CD4-positive, alpha-beta T cell treated with Interleukin-6 for 4 hours (primary cell): ENCODE data around the gene PTPRN2.

ENCODE experiments used
- DNase-seq: peaks from one replicate; pipeline ENCODE4 v3.0.0-alpha.2; 2020; ENCODE audit warnings: mixed read lengths

PTPRN2 gene

DNA sequence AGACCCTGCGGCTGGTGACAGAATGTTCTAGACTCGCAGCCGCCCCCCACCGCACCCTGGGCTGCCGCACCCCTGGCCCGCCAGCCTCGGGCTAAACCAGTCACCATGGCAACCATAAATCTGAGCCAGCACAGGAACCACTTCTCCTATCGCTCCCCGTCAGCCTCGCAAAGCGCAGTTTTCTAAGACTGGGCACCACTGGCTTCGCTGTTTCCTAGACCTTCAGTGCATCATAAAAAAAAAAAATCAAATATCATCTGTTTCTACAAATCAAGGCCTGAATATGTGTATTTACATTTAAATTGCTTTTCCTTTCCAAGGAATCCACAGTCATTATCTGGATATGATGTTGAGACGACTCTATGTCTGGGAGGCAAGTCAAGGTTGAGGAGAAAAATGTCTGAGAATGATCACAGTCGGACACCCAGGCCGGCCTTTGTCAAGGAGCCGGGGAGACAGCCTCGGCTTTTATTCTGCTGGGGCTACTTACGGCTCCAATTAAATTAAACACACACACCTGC lies 99.9 kb downstream of the PTPRN2 start:
- DNase-seq = no peak

DNA sequence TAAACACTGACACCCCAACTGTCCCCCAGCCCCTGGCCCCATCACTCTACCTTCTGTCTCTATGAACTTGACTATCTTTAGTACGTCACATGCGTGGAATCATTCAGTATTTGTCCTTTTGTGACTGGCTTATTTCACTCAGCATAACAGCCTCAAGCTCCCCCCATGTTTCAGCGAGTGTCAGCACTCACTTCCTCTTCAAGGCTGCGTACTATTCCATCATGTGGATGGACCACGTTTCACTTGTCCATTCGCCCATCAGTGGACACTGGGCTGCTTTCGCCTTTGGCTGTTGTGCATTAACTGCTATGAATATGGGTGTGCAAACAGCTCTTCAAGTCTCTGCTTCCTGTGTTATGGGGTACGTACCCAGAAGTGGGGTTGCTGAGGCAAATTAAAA lies 100.7 kb downstream of the PTPRN2 start:
- DNase-seq = no peak

DNA sequence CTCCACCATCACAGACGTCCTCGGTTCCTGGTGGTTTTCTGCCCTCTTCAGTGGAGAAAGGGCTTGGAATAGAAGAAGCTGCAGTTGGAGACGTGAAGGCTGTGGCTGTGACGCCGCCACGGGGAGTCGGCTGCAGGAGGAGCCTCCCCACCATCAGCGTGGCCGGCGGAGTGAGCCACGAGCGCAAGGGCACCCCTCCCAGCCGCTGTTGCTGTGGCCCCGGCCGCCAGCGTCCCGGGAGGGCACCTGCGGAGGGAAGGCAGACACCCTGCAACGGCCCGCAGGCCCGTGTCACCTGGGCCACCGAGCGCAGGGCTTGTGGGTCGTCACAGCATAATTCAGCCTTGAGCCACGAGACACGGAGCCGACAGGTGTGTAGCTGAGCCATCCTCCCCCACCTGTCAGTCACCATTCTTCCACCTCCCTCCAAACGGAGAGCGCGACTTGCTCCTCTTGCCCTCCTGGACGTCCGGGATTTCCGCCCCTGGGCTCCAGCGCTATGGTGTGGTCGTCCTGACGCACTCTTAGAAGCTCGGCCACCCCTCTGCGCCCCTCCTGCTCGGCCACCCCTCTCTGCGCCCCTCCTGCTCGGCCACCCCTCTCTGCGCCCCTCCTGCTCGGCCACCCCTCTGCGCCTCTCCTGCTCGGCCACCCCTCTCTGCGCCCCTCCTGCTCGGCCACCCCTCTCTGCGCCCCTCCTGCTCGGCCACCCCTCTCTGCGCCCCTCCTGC lies 102.7 kb downstream of the PTPRN2 start:
- DNase-seq = no peak

DNA sequence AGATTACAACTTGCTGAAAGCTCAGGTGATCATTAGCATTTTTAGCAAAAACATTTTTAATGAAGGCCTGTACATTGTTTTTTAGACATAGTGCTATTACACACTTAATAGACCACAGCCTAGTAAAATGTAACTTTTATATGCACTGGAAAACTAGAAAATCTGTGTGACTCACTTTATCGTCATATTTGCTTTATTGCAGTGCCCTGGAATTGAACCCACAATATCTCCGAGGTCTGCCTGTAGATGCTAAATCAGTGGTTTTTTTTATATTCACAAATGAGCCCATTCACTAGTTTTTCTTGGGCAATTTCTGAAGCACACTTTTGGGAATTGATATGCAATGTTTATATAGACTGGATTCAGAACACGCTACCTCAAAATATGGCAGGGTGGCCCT lies 105.1 kb downstream of the PTPRN2 start:
- no peak for DNase-seq

DNA sequence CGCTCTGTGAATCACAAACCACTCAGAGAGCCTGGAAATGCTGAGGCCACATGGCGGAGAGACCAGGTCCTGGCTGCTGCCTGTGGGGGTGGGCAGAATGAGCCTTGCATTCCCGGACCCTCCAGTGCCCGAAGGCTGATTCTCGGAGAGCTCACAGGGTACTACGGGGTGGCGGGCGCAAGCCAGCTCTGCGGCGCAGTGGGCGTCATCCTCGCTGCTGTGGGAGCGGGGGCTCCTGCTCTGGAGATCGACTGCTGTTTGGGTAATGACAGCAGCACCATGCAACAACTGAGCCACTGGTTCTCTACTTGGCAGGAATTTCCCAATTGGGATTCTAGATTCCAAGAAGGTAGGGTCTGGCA lies 108.0 kb downstream of the PTPRN2 start:
- no peak for DNase-seq

DNA sequence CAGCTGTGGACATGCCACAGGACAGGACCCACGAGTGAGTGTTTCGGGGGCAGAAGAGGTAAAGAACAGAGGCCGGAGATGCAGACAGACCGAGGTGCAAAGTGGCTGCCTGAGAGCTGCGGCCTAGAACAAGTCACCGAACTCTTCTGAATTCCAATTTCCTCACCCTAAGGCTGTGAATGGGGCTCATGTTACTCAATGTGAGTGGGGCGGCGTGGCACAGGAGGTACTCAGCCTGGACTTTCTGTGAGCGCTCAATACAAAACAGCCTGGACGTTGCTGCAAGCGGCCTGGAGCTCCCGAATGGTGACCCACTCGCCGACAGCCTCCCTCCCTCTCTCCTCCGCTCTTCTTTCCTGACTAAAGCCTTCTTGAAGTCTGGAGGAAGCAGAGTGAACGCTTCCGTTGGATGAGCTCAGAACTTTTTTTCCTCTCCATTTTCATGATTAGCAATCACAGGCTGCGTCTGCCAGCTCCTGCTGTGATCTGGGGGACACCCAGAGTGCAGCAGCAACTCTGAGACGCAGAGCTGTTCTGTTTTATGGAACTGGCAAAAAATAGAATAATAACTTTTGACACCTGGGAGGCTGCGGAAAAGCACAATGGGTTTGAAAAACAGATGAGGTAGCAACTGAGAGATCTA lies 108.5 kb downstream of the PTPRN2 start:
- DNase-seq = no peak

DNA sequence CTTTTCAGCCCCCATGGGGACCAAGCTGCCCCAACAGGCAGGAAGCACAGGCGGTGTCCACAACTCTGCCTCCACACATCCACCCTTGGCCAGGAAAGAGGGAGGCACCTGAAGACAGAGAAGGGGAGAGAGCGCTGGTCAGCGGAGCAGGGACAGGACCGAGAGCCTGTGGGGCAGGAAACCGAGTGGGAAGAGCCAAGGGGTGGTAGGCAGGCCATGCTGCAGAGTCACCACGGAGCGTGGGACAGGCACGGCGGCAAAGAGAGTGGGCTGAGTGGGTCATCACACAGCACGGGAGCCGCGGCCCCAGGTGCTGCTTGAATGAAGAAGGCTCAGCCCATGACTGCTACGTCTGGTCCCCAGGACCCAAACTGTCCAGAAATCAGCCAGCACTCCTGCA lies 109.8 kb downstream of the PTPRN2 start:
- no peak for DNase-seq

DNA sequence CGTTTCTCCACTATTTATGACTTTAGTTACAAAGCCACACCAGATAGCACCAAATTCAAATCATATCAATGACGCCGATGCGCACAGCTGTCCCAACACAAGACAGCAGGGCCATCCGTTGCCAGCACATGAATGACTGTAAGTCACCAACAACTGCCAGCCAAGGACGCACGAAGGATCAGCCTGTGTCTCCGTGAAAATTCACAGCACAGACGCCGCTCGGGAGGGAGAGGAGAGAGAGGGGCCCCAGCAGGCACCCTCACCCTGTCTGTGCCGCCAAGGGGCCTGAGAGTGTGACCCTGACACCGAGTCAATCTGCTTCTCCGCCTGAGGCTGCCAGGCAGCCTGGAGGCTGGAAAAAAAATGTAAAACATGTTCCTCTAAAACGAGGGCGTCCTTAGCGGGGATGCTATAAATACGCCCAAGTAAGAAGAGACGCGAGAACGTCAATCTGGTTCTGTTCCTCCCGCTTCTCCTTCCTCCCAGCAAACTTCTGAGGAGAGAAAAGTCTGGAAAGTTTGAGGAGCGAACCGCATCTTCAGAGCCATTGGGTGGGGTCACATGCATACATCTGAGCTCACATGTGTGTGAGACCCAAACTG lies 111.2 kb downstream of the PTPRN2 start:
- DNase-seq = no peak

DNA sequence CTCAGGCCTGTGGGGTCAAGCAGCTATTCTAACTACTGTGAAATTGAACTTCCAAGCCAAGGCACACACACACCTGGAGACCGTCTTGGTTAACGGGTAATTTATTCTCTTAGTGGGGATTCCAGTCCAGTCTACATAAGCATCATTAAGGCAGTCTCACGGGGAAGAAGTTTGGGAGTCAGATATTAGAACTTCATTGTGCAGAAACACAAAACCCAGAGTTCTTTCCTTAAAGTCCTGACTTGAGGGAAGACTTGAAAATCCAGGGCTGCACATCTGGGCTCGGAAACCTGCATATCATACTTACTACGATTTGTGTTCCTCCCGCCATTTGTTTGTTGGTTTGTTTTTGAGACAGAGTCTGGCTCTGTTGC lies 112.0 kb downstream of the PTPRN2 start:
- no peak for DNase-seq

DNA sequence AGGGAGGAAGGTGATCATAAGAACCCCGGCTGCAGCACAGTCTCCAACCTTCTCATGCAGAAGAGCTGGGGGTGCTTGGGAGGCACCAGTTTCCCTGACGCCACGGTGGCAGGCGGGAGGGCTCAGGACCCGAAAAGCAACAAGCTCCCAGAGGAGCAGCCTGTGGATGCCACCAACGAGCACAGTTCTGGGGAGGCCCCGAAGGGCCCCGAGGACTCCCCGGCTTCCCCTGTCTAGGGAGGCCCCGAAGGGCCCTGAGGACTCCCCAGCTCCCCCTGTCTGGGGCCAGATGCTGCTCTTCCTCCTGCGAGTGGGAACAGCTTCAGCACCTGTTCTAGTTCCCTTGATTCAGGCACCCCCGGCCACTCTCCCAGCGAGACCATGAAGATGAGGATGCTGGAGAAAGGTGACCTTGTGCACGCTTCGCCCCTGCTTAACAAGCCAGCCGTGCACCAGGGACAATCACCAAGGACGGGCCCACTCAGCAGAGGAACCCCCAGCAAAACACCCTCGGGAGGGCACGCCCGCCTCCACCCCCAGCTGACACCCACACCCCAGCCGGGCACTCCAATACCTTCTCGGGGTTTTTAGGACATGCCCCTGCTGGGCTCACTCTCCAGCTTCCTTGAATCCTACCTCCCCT lies 112.5 kb downstream of the PTPRN2 start:
- DNase-seq = no peak

DNA sequence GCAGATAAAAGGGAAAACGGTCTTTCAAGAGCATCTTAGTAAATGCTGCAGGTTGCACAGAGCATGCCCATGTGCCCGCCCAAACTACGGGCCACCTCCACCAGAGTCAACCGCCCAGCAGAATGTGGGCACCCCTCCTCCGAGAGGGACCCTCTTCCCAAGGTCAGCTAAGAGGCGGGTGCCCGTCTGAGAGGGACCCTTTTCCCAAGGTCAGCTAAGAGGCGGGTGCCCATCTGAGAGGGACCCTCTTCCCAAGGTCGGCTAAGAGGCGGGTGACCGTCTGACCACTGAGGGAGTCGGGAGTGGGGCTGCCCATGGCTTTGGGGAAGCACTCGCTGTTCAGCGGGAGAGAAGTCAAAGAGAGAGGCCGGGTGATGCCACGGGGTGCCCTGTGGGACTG lies 113.1 kb downstream of the PTPRN2 start:
- no peak for DNase-seq

DNA sequence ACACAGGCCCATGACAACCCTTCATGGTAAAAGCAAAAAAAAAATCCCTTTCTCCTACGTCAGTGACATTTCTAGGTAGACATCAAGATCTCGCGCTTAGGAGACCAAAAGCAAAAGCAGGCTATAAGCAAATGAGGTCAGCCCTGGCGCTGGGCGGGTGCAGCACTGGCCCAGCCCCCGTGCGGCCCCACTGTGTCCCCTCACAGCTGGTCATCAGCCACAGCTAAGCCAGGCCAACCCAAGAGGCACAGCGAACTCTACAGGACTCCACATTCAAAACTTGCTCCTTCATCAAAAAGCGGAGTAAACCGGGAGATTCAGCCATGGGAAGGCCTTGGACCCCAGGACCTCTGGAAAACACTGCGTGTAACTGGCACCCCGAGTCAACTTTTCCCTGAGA lies 113.7 kb downstream of the PTPRN2 start:
- no peak for DNase-seq

DNA sequence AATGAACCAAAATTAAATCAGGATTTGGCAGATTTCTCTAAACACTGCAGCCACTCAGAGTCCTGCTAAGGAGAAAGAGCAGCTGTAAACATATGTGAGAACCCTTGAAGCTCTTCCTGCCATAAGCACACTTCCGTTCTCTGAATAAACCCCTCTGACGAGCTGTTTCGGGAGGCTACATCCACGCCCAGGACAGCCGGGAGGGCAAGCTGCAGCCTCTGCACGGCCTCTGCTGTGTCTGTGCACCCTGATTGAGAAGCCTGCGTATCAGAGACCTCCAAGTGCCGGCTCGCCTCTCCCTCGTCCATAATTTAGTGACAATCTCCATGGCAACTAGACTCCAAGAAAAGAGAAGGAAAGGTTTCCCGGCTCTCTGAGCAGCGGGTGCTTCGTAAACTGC lies 114.4 kb downstream of the PTPRN2 start:
- no peak for DNase-seq

DNA sequence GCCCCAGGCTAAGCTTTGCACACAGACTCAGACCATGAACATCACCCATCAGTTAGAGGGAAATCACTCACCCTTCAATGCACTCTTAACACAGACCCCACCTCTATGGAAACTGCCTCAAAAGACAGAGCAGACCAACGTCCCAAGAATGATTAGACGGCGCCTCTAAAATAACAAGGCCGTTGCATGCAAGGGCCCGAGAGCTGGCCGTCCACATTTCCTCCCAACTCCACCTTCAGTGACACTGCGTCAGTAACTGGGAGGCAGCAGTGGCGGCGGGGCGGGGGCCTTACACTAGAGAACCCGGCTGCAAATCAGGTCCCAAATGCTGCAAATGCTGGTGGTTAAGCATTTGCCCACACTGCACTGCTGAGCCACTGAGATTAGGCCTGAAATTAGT lies 115.0 kb downstream of the PTPRN2 start:
- DNase-seq = no peak

DNA sequence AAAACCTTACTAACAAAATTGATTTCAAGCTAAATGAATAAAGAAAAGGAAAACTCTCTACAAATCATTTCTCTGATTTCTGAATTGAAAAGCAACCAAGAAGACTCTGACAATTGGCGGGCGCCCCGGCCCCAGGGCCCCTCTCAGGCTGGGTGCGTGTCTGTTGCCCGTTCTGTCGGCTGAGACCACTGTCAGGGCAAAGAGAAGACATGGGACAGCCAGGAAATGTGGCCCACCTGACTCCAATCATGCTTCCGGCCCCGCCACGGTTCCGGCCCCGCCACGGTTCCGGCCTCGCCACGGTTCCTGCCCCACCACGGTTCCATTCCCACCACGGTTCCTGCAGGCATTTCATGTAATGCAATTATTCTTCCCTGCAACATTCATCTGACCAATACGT lies 115.9 kb downstream of the PTPRN2 start:
- no peak for DNase-seq

DNA sequence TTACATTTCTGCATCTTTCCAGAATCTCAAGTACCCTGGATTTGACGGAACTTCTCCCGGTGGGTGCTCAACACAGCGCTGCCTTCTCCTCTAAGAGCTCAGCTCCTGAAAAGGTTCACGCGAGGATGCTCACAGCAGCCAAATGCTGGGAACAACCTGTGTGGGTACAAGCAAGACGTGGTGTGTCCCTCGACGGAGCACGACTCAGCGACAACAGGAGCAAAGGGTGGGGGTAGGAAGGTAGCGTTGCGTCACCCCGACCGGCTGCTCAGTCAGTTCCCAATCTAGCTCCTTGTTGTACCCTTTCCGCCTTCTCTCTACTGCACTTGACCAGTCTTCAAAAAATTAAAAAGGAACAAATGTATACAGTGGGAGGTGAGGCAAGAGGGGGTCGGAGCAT lies 117.3 kb downstream of the PTPRN2 start:
- no peak for DNase-seq

DNA sequence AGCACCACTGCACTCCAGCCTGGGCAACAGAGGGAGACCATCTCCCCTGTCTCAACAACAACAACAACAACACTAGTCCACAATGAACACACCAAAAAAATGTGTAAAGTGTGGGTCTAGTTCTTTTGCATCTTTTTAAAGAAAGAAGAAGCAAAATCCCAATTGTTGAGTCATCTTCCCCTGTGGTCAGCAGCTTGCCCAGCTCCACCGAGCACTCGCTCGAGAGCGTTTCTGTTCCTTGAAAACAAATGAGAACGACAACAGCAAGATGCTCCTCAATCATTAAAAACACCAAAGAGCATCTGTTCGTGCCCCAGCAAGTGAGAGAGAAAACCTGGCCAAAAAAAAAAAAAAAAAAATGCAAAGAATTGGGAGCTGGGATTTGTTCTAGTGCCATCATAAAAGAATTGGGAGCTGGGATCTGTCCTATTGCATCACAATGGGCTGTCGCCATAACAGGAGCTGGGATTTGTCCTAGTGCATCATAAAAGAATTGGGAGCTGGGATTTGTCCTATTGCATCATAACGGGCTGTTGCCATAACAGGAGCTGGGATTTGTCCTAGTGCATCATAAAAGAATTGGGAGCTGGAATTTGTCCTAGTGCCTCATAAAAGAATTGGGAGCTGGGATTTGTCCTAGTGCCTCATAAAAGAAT lies 118.1 kb downstream of the PTPRN2 start:
- no peak for DNase-seq

DNA sequence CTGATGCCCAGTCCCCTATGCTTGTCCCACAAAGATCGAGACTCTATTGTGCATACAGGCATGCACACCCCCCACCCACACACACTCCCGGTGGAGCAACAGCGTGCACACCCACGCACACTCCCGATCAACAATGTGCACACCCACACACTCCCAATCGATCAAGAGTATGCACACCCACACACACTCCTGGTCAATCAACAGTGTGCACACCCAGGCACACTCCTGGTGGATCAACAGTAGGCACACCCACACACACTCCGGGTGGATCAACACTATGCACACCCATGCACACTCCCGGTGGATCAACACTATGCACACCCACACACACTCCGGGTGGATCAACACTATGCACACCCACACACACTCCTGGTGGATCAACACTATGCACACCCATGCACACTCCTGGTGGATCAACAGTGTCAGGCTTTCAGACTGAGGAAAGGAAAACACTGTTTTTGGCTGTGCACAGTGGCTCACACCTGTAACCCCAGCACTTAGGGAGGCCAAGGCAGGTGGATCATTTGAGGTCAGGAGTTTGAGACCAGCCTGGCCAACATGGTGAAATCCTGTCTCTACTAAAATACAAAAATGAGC lies 118.8 kb downstream of the PTPRN2 start:
- no peak for DNase-seq

DNA sequence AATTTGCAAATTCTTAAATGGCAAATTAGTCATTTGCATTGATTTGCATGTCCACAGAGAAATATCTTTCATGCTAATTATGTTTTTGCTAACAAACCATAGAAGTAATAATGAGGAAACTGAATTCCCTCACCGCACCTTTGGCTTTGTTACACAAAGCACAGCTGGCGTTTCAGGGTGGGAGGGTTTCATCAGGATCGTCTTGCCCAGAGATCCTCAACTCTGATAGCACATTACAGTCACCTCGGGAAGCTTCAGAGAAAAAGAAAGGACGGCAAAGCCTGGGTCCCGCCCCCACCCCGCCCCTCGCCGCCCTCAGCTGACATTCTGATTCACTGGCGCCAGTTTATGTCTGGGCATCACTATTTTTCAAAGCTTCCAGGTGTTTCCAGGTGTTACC lies 119.4 kb downstream of the PTPRN2 start:
- DNase-seq = no peak

DNA sequence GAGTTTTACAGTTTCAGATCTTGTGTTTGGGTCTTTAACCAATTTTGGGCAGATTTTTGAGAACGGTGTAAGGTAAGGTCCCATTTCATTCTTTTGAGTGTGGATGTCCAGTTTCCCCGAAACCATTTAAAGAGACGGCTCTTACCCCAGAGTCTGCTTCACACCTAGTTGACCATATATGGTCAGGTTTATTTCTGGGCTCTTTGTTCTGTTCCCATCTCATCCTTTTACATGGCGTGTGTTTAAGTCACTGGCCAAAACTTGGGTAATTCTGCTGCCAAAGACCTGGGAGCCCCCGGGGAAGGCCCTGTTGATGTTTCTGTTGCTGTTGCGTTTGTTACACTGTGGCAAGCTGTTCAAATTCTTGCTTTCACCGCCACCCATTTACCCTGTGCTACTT lies 120.1 kb downstream of the PTPRN2 start:
- no peak for DNase-seq

DNA sequence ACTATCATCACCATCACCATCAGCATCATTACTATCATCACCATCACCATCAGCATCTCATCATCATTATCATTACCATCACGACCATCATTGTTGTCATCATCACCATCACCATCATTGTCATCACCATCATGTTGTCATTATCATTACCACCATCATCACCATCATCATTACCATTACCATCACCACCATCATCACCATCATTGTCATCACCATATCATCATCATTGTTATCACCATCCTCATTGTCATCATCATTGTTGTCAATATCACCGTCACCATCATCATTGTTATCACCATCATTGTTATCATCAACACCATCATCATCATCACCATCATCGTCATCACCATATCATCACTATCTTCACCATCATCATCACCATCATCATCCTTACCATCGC lies 124.3 kb downstream of the PTPRN2 start:
- no peak for DNase-seq

DNA sequence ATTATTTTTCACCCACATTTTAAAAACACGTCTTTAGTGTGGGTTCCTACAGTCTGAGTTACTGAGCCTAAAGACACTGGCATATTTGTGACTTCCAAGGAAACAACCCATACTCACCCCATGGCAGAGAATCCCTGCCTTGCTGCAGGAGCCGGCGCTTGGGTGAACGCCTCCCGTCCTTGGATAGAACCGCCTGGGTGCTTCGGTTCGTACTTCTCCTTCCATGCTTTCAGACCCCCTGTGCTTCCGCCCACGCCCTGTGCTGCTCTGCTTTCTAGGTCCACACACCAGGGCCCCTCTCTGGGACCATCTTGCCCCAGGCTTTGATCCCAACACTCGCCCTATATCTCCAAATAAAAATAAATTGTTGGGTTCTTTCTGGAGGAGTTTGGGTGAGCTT lies 125.8 kb downstream of the PTPRN2 start:
- no peak for DNase-seq

DNA sequence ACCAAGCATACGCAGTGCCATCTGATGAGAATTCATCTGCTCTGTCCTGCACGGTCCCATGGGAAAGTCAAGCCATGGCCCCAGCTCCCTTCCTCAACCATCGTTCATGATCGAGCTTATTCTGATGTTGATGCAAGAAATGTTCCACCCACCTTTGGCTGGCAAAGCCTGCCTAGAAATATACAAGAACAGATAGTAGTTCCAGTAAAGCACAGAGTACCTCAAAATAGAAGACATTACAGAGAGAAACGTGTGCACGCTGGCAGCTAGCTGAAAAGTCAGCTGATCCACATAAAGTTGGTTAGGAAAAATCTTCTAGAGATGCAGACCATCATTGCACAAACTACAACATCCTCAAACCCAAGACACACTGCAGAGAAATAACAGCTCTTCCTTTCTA lies 127.0 kb downstream of the PTPRN2 start:
- no peak for DNase-seq
